Cardiac muscle cell (in vitro differentiated cells and primary cell): Measurements from ENCODE around the gene APBB1IP. TPM values are rescaled to one million over a fixed set of nuclear protein-coding genes. Genes with fewer than 3 reads are reported as not detected.
"Not testable (repeated sequence)": the region's sequence is repeated elsewhere in the genome, so short reads cannot be mapped to it uniquely, and the experiment has no call there.

Experiments used
- DNase-seq, 2 donors: peaks; one replicate each; pipeline versions ENCODE4 v3.0.0 to v3.0.0-alpha.2; 2010 to 2017; ENCODE audit warnings: low read depth in 1 of 2, low spot score in 1 of 2
- H3K27ac ChIP-seq: fragments of 200-600 bp; sonication (generic); 2 replicates; pipeline ENCODE4 v1.5.1; 2016
- H3K27me3 ChIP-seq: fragments of 200-600 bp; sonication (generic); 2 replicates; pipeline ENCODE4 v1.6.0; 2016; ENCODE audit warnings: control low read depth
- H3K36me3 ChIP-seq: fragments of 200-600 bp; sonication (generic); 2 replicates; pipeline ENCODE4 v1.5.1; 2016; ENCODE audit warnings: control low read depth
- H3K4me1 ChIP-seq: fragments of 200-600 bp; sonication (generic); 2 replicates; pipeline ENCODE4 v1.8.1; 2017; ENCODE audit warnings: low read depth, mild to moderate bottlenecking, mixed run types
- H3K4me3 ChIP-seq: fragments of 200-600 bp; sonication (generic); 2 replicates; pipeline ENCODE4 v1.5.1; 2016; ENCODE audit warnings: mild to moderate bottlenecking
- H3K9me3 ChIP-seq: fragments of 200-600 bp; sonication (generic); 2 replicates; pipeline ENCODE4 v1.5.1; 2017; ENCODE audit warnings: low read depth, mild to moderate bottlenecking, control low read depth
- CTCF ChIP-seq: IDR thresholded peaks from 2 replicates; pipeline ENCODE4 v1.5.1; 2012; ENCODE audit warnings: low read depth, mild to moderate bottlenecking, low read length
- polyA plus RNA-seq: library from polyadenylated mRNA; unstranded; fragments of >200 nt; fragmentation: Nextera tagmentation; extraction: Ambion mirVana; gene quantifications from 2 replicates; pipeline ENCODE4 v1.2.1, GENCODE V29; 2016
- total RNA-seq: library from RNA; depleted of rRNA; stranded (reverse); fragments of >200 nt; gene quantifications from 2 replicates; pipeline ENCODE4 v1.2.3, GENCODE V29; 2016

Gene APBB1IP
- total and polyA plus RNA-seq, 2 experiments from 2014 or later = not detected

DNA sequence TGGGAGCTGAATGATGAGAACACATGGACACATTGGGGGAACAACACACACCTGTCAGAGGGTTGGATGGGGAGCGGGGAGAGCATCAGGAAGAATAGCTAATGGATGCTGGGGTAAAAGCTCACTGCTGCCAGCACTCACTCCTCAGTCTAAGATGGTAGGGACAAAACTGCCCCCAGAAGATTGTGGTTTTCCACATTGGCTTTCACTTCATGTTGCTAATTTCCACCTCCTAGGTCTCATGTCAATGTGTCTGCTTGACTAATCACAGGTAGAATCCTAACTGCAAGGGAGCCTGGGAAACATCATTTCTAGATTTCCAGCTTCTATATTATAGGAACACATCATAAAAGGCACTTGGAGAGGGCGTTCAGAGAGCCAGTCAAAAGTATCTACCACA, 22.6 kb downstream of the APBB1IP start:
- TF ChIP-seq CTCF = no peak
- Histone ChIP-seq H3K27ac (no peak overlapping the region), H3K27me3 (peaks cover 22% of the 10 kb centered on the region), H3K9me3 (no peaks in the 10 kb centered on the region), H3K36me3 (no peaks in the 10 kb centered on the region), H3K4me1 (no peaks in the 10 kb centered on the region), H3K4me3 (no peak overlapping the region)
- DNase-seq = no peak

- no peak for DNase-seq
- Histone ChIP-seq H3K36me3 (no peaks in the 10 kb centered on the region), H3K27ac (no peak overlapping the region), H3K4me3 (no peak overlapping the region), H3K4me1 (no peaks in the 10 kb centered on the region), H3K27me3 (peaks cover 4% of the 10 kb centered on the region), H3K9me3 (no peaks in the 10 kb centered on the region)
- TF ChIP-seq CTCF = no peak
Measured at GRCh38 chr10:26463986-26464385, 25.8 kb downstream of the APBB1IP start.

- Histone ChIP-seq H3K4me1 (no peaks in the 10 kb centered on the region), H3K9me3 (no peaks in the 10 kb centered on the region), H3K27me3 (peaks cover 4% of the 10 kb centered on the region), H3K4me3 (no peak overlapping the region), H3K36me3 (no peaks in the 10 kb centered on the region), H3K27ac (no peak overlapping the region)
- no peak for TF ChIP-seq CTCF
- DNase-seq = no peak
Measured at GRCh38 chr10:26464632-26465280, 26.6 kb downstream of the APBB1IP start.

DNA sequence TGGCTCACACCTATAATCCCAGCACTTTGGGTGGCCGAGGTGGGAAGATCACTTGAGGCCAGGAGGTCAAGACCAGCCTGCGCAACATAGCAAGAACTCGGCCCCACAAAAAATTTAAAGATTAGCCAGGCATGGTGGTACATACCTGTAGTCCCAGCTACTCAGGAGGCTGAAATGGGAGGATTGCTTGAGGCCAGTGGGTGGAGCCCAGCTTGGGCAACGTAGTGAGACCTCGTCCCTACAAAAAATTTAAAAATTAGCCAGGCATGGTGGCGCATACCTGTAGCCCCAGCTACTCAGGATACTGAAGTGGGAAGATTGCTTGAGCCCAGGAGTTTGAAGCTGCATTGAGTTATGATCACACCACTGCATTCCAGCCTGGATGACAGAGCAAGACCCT, 28.4 kb downstream of the APBB1IP start:
- H3K27me3 ChIP-seq, H3K27ac ChIP-seq, H3K4me1 ChIP-seq, H3K9me3 ChIP-seq, DNase-seq, H3K4me3 ChIP-seq, H3K36me3 ChIP-seq: not testable (repeated sequence)

- H3K27me3 ChIP-seq = peaks cover 8% of the 10 kb centered on the region
- no peak for DNase-seq
- no peak overlapping the region for H3K27ac ChIP-seq
- no peak for TF ChIP-seq CTCF
- no peaks in the 10 kb centered on the region for H3K4me1 ChIP-seq
- H3K36me3 ChIP-seq = no peaks in the 10 kb centered on the region
- H3K4me3 ChIP-seq = no peak overlapping the region
- H3K9me3 ChIP-seq = no peaks in the 10 kb centered on the region
Measured at GRCh38 chr10:26467639-26468038, 29.5 kb downstream of the APBB1IP start.

- Histone ChIP-seq H3K9me3 (no peaks in the 10 kb centered on the region), H3K27me3 (peaks cover 8% of the 10 kb centered on the region), H3K36me3 (no peaks in the 10 kb centered on the region), H3K4me1 (no peaks in the 10 kb centered on the region), H3K27ac (no peak overlapping the region), H3K4me3 (no peak overlapping the region)
- TF ChIP-seq CTCF = no peak
- no peak for DNase-seq
Measured at GRCh38 chr10:26468291-26468690, 30.1 kb downstream of the APBB1IP start.
